ENCODE data around the gene GIPC2.

DNA sequence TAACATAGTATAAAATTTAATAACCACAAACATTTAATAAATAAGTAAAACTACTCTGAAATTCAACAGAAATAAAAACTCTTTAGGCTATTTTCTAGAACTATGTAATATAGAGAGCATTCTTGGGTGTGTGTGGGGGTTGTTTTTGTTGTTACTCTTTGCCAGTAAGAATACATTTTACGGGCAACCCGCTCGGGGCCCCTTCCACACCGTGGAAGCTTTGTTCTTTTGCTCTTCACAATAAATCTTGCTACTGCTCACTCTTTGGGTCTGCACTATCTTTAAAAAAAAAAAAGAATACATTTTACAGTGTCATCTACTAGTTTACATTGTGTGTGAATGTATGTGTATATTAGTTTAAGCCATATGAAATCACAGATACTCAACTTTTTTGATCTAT is 16.0 kb upstream of the GIPC2 start:
- TF ChIP-seq POLR2A (conservative IDR thresholded peaks at IDR 0.05): no peak
- TF ChIP-seq, protein P1, sequence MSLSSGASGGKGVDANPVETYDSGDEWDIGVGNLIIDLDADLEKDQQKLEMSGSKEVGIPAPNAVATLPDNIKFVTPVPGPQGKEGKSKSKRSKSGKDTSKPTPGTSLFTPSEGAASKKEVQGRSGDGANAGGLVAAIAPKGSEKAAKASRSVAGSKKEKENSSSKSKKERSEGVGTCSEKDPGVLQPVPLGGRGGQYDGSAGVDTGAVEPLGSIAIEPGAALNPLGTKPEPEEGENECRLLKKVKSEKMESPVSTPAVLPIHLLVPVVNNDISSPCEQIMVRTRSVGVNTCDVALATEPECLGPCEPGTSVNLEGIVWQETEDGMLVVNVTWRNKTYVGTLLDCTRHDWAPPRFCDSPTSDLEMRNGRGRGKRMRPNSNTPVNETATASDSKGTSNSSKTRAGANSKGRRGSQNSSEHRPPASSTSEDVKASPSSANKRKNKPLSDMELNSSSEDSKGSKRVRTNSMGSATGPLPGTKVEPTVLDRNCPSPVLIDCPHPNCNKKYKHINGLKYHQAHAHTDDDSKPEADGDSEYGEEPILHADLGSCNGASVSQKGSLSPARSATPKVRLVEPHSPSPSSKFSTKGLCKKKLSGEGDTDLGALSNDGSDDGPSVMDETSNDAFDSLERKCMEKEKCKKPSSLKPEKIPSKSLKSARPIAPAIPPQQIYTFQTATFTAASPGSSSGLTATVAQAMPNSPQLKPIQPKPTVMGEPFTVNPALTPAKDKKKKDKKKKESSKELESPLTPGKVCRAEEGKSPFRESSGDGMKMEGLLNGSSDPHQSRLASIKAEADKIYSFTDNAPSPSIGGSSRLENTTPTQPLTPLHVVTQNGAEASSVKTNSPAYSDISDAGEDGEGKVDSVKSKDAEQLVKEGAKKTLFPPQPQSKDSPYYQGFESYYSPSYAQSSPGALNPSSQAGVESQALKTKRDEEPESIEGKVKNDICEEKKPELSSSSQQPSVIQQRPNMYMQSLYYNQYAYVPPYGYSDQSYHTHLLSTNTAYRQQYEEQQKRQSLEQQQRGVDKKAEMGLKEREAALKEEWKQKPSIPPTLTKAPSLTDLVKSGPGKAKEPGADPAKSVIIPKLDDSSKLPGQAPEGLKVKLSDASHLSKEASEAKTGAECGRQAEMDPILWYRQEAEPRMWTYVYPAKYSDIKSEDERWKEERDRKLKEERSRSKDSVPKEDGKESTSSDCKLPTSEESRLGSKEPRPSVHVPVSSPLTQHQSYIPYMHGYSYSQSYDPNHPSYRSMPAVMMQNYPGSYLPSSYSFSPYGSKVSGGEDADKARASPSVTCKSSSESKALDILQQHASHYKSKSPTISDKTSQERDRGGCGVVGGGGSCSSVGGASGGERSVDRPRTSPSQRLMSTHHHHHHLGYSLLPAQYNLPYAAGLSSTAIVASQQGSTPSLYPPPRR (CRISPR knock-in tag; IDR thresholded peaks at IDR 0.05; ENCODE audit: borderline replicate concordance): no peak
- TF ChIP-seq MYBL2 (IDR thresholded peaks at IDR 0.05; ENCODE audit: low read depth): no peak
- TF ChIP-seq MYBL2 (CRISPR knock-in tag; IDR thresholded peaks at IDR 0.05; ENCODE audit: borderline replicate concordance): no peak
- TF ChIP-seq SRF (CRISPR knock-in tag; IDR thresholded peaks at IDR 0.05): no peak
- TF ChIP-seq ZBTB8A (IDR thresholded peaks at IDR 0.05; ENCODE audit: partially characterized antibody): no peak
- no peak for TF ChIP-seq ZNF785 (CRISPR knock-in tag; IDR thresholded peaks at IDR 0.05)
- TF ChIP-seq XRCC5 (IDR thresholded peaks at IDR 0.05; ENCODE audit: low read depth, low read length): no peak
- no peak for TF ChIP-seq ETV5 (CRISPR knock-in tag; IDR thresholded peaks at IDR 0.05; ENCODE audit: low read depth)

Measured in K562 (cell line).